Esophagus squamous epithelium (tissue), 5 donors: ENCODE data around the gene KIZ. TPM values are rescaled to one million over a fixed set of nuclear protein-coding genes. Genes with fewer than 3 reads are reported as not detected.

ENCODE experiments used
- DNase-seq: peaks from one replicate; lab custom pipeline; 2025; lab: John Stamatoyannopoulos, UW
- H3K27ac ChIP-seq, 4 donors: fragments of 200-600 bp; sonication (generic); one replicate each; pipeline ENCODE4 v1.5.1; 2016 to 2019; ENCODE audit warnings: mild to moderate bottlenecking in 1 of 4
- H3K27me3 ChIP-seq, 4 donors: fragments of 200-600 bp; sonication (generic); 1 replicate in 3 of 4; 2 replicates in 1 of 4; pipeline versions ENCODE4 v1.5.1 to v1.6.0; 2017 to 2021; ENCODE audit warnings: antibody characterized with exemption in 1 of 4
- H3K36me3 ChIP-seq, 3 donors: fragments of 200-600 bp; sonication (generic); one replicate each; pipeline ENCODE4 v1.5.1; 2016 to 2019
- H3K4me1 ChIP-seq, 3 donors: fragments of 200-600 bp; sonication (generic); one replicate each; pipeline ENCODE4 v1.5.1; 2017 to 2019
- H3K4me3 ChIP-seq, 4 donors: fragments of 200-600 bp; sonication (generic); 1 replicate in 3 of 4; 2 replicates in 1 of 4; pipeline ENCODE4 v1.5.1; 2016 to 2019; ENCODE audit warnings: mild to moderate bottlenecking in 2 of 4, moderate library complexity in 1 of 4
- H3K9me3 ChIP-seq, 3 donors: fragments of 200-600 bp; sonication (generic); one replicate each; pipeline ENCODE4 v1.5.1; 2016 to 2019
- POLR2A ChIP-seq, 4 donors: fragments of 450-650 bp; IDR thresholded peaks; one replicate each; pipeline ENCODE4 v1.6.1; 2017; ENCODE audit warnings: antibody characterized with exemption in 4 of 4, mild to moderate bottlenecking in 4 of 4, moderate library complexity in 3 of 4
- WGBS, 2 donors: methylation state at CpG; one replicate each; pipeline ENCODE4 v1.1.5; 2018; 5-methylcytosine and 5-hydroxymethylcytosine counted together
- intact Hi-C: fragments of 100-400 bp; cut with DNase I; formaldehyde crosslinking; loops from one replicate; pipeline ENCODE4 v1.15.0; 2022
- total RNA-seq, 4 donors: library from RNA; depleted of rRNA; stranded (reverse); fragments of >200 nt; gene quantifications; one replicate each; pipeline ENCODE4 v1.1.0, GENCODE V29; 2016
- TF ChIP-seq, protein P1 (sequence below), 6 experiments: fragments of 450-650 bp in 4 of 6; fragments of 200-600 bp in 2 of 6; sonication (generic) in 2 of 6; IDR thresholded peaks; one replicate each; pipeline ENCODE4 v1.5.1; 2016 to 2019; ENCODE audit warnings: antibody characterized with exemption in 6 of 6, mild to moderate bottlenecking in 4 of 6, moderate library complexity in 4 of 6
- donor health status: DM: yes; HTN: yes; CAD: no.

Gene KIZ
- total RNA-seq, 4 donors from 2014 or later = 2.2 to 15.3 (median 9.1) TPM

DNA sequence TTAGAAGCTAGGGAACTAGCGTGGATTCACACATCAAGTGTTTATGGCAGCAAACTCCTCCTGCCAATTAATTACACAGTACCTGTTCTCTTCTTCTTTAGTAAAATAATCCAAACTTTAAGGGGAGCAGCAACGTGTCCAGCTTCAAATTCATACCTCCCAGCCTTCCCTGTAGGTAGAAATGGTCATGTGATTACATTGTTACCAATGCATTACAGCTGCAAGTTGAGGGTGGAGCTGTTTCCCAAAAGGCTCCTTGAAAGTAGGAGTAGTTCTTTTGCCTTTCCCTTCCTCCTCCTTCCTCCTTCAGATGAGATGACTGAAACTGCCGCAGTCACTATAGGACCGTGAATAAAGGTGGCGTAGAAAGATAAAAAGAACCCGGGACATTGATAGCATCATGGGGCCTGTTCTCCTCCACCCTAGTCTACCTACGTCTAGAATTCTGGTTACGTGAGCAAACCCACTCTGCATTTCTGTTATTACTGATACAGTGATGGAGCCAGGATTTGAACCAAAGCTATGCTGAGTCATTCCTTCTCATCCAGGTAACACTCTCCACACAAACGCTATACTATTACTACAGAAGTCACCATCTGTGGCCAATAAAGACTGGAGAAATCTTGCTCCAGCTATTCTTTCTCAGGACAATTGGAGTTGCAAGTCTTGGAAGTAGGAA, 37.9 kb upstream of the KIZ start:
- Histone ChIP-seq H3K36me3 (no peaks in the 10 kb centered on the region), H3K27me3 (peaks cover 0 to 89% (median 4%) of the 10 kb centered on the region in 4 donors), H3K4me3 (no peak overlapping the region), H3K4me1 (no peaks in the 10 kb centered on the region), H3K9me3 (no peaks in the 10 kb centered on the region), H3K27ac (no peak overlapping the region)
- intact Hi-C loops = no loop called here
- TF ChIP-seq POLR2A (IDR thresholded peaks at IDR 0.05) = no peak
- TF ChIP-seq, protein P1, sequence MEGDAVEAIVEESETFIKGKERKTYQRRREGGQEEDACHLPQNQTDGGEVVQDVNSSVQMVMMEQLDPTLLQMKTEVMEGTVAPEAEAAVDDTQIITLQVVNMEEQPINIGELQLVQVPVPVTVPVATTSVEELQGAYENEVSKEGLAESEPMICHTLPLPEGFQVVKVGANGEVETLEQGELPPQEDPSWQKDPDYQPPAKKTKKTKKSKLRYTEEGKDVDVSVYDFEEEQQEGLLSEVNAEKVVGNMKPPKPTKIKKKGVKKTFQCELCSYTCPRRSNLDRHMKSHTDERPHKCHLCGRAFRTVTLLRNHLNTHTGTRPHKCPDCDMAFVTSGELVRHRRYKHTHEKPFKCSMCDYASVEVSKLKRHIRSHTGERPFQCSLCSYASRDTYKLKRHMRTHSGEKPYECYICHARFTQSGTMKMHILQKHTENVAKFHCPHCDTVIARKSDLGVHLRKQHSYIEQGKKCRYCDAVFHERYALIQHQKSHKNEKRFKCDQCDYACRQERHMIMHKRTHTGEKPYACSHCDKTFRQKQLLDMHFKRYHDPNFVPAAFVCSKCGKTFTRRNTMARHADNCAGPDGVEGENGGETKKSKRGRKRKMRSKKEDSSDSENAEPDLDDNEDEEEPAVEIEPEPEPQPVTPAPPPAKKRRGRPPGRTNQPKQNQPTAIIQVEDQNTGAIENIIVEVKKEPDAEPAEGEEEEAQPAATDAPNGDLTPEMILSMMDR (IDR thresholded peaks at IDR 0.05) = no peak
- WGBS, 2 donors = 75 to 79% methylated on average over 9 of the region's 9 CpGs
- DNase-seq = no peak

DNA sequence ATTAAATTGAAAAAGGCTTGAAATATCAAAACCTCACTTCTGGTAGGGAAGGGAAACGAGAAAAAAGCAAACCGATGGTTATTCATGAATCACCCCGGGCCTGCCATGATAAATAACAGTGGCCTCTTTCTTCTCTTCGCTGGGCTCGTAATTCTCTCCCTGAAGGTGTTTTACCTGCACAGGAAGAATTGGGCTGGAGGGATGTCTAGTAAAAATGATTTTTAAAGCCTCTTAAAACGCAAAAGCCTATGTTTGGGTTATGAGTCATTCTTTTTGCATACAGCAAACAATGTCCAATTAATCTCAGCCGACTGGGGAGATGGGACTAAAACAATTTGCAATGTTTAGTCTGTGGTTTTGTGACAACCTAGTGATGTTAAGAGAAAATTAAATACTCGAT, 36.5 kb upstream of the KIZ start:
- no peak overlapping the region for H3K4me3 ChIP-seq
- peaks cover 0 to 91% (median 4%) of the 10 kb centered on the region in 4 donors for H3K27me3 ChIP-seq
- H3K27ac ChIP-seq = no peak overlapping the region
- TF ChIP-seq, protein P1 (IDR thresholded peaks at IDR 0.05) = no peak
- no peak for TF ChIP-seq POLR2A (IDR thresholded peaks at IDR 0.05)
- H3K4me1 ChIP-seq = no peaks in the 10 kb centered on the region
- H3K36me3 ChIP-seq = no peaks in the 10 kb centered on the region
- no peak for DNase-seq
- 27 to 34% methylated on average over 8 of the region's 8 CpGs for WGBS, 2 donors
- intact Hi-C loops = no loop called here
- no peaks in the 10 kb centered on the region for H3K9me3 ChIP-seq

DNA sequence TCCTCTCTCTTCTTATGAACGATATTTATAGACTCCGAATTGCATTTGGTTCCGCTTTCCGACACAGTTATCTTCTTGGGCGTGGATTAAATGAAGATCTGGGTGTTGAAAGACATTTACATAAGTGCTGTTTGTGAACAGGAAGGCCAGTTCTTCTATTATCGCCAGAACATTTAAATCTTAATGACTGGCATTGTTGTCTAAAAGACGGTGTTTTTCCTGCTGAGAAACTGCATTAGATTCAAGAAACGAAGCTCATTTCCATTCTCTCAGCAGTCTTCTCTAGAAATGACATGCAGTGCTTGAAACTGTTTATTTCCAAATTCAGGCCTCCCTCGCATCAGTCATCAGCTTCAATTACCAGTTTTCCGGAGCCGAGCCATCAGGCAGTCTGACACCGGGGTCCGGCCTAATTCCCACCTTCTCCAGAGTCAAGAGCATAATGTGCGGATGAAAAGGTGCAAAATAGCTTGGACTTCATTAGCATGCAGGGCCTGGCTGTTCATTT, 35.7 kb upstream of the KIZ start:
- WGBS, 2 donors = 56 to 64% methylated on average over 14 of the region's 14 CpGs
- H3K4me3 ChIP-seq = no peak overlapping the region
- intact Hi-C loops = no loop called here
- TF ChIP-seq, protein P1 (IDR thresholded peaks at IDR 0.05) = no peak
- TF ChIP-seq POLR2A (IDR thresholded peaks at IDR 0.05) = no peak
- no peaks in the 10 kb centered on the region for H3K36me3 ChIP-seq
- no peak for DNase-seq
- no peaks in the 10 kb centered on the region for H3K4me1 ChIP-seq
- no peak overlapping the region for H3K27ac ChIP-seq
- H3K27me3 ChIP-seq = peaks cover 0 to 93% (median 4%) of the 10 kb centered on the region in 4 donors
- H3K9me3 ChIP-seq = no peaks in the 10 kb centered on the region

- H3K36me3 ChIP-seq = no peaks in the 10 kb centered on the region
- TF ChIP-seq, protein P1 (IDR thresholded peaks at IDR 0.05) = no peak
- TF ChIP-seq POLR2A (IDR thresholded peaks at IDR 0.05) = no peak
- whole genome bisulfite sequencing, 2 donors = 78 to 82% methylated on average over 11 of the region's 11 CpGs
- peaks cover 0 to 94% (median 4%) of the 10 kb centered on the region in 4 donors for H3K27me3 ChIP-seq
- H3K27ac ChIP-seq = no peak overlapping the region
- no peak overlapping the region for H3K4me3 ChIP-seq
- no peak for DNase-seq
- H3K4me1 ChIP-seq = no peaks in the 10 kb centered on the region
- intact Hi-C loops = no loop called here
- no peaks in the 10 kb centered on the region for H3K9me3 ChIP-seq
These were observed 35.2 kb upstream of the KIZ start for GRCh38 chr20:21090721-21091120.

GRCh38 chr20:21092806-21093205, 33.1 kb upstream of the KIZ start:
- intact Hi-C loops = no loop called here
- WGBS, 2 donors = 74 to 78% methylated on average over 3 of the region's 3 CpGs
- Histone ChIP-seq H3K27ac (no peak overlapping the region), H3K4me1 (no peaks in the 10 kb centered on the region), H3K27me3 (peaks cover 0 to 100% (median 4%) of the 10 kb centered on the region in 4 donors), H3K36me3 (no peaks in the 10 kb centered on the region), H3K4me3 (no peak overlapping the region), H3K9me3 (no peaks in the 10 kb centered on the region)
- no peak for TF ChIP-seq POLR2A (IDR thresholded peaks at IDR 0.05)
- TF ChIP-seq, protein P1 (IDR thresholded peaks at IDR 0.05) = no peak
- no peak for DNase-seq
